Esophagus squamous epithelium (tissue), 4 donors: ENCODE data around the gene RBM33.

Experiments
- POLR2A ChIP-seq, 4 donors: fragments of 450-650 bp; IDR thresholded peaks; one replicate each; pipeline ENCODE4 v1.6.1; 2017; ENCODE audit warnings: antibody characterized with exemption in 4 of 4, mild to moderate bottlenecking in 4 of 4, moderate library complexity in 3 of 4
- TF ChIP-seq, protein P1 (sequence below), 6 experiments: fragments of 450-650 bp in 4 of 6; fragments of 200-600 bp in 2 of 6; sonication (generic) in 2 of 6; IDR thresholded peaks; one replicate each; pipeline ENCODE4 v1.5.1; 2016 to 2019; ENCODE audit warnings: antibody characterized with exemption in 6 of 6, mild to moderate bottlenecking in 4 of 6, moderate library complexity in 4 of 6

DNA sequence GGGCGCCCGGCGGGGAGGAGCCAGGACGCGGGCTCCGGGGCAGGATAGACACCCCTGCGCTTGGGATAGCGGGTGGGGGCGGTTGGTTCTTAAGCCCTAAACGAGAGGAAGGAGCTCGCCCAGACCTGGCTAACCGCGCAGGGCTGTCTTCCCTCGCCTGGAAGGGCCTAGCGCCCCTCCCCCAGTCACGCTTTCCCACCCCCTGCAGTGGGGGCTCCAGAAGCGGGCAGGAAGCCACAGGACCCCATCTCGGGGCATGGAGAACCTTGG lies 161.3 kb downstream of the RBM33 start:
- no peak for TF ChIP-seq POLR2A (IDR thresholded peaks at IDR 0.05)
- TF ChIP-seq, protein P1, sequence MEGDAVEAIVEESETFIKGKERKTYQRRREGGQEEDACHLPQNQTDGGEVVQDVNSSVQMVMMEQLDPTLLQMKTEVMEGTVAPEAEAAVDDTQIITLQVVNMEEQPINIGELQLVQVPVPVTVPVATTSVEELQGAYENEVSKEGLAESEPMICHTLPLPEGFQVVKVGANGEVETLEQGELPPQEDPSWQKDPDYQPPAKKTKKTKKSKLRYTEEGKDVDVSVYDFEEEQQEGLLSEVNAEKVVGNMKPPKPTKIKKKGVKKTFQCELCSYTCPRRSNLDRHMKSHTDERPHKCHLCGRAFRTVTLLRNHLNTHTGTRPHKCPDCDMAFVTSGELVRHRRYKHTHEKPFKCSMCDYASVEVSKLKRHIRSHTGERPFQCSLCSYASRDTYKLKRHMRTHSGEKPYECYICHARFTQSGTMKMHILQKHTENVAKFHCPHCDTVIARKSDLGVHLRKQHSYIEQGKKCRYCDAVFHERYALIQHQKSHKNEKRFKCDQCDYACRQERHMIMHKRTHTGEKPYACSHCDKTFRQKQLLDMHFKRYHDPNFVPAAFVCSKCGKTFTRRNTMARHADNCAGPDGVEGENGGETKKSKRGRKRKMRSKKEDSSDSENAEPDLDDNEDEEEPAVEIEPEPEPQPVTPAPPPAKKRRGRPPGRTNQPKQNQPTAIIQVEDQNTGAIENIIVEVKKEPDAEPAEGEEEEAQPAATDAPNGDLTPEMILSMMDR (IDR thresholded peaks at IDR 0.05), result no peak
